HG03095 (cell line): ENCODE data around the gene MAP3K14.
"Not testable (repeated sequence)": the region's sequence is repeated elsewhere in the genome, so short reads cannot be mapped to it uniquely, and the experiment has no call there.

Source experiments
- ATAC-seq: cut with Tn5 transposase; IDR thresholded peaks from one replicate; pipeline ENCODE4 v1.9.1; 2021; ENCODE audit warnings: moderate library complexity; ENCODE audit not compliant: unreplicated experiment

Gene MAP3K14

GRCh38 chr17:45316434-45317110, at the start of gene MAP3K14:
TSS of gene MAP3K14 (minus strand) at chr17:45317020. CDS start at chr17:45290745, 26,275 bp downstream.
- peak; percentile 20 for ATAC-seq

- ATAC-seq, result no peak
Observed at GRCh38 chr17:45366049-45366448, 49.2 kb upstream of the MAP3K14 start.

- ATAC-seq, result no peak
Observed at GRCh38 chr17:45364531-45365390, 47.9 kb upstream of the MAP3K14 start.

DNA sequence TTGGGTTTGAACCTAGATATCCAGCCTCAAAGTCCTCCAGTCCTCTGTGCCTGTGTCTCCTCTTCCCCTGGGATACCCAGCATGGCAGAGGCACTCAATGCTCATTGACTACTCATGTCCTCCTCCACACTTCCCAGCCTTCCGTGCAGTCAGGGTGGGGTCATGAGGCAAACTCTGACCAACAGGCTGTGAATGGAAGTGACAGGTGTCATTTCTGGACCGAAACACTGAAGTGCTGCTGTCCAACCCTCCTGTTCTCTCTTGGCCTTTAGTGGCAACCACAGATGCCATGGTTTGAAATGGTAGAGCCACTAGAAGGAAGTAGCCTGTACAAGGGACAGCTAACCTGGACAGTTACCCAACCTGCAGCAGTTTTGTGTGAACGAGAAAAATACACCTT, 46.7 kb upstream of the MAP3K14 start:
- ATAC-seq, result no peak

DNA sequence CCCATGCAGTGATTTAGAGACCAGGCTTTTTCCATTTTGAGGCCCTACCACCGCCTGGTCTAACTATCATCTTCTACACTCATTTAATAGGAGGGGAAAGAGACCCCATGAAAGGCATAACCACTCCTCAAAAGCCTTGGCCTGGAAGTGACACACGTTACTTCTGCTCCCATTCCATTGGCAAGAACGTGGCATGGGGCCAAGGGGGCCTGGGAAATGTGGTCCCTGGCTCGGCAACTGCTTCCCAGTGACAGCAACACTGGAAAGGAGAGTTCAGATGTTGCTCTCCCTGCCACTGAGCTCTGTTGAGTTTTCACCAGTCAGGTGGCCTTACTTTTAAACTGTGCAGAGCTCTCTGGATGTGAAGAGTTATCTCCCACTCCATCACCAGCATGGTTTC, 45.2 kb upstream of the MAP3K14 start:
- no peak for ATAC-seq

DNA sequence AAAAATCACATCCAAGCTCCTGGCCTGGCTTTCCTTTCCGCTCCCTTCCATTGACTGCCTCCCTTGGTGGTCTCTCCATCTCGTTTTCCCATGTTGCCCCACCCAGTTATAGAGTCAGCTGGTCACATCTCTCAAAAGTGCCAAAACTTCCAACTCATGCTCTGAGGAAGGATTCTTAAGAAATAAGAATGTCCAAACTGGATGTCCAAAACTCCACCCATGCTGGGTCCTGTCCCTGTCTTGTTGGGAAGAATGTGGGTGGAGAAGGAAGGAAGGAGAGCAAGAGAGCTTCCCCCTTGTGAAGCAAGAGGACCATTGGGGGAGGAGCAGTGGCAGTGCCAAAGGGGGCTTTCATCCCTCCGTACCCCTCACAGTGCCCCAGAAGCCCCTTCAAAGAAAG, 44.6 kb upstream of the MAP3K14 start:
- ATAC-seq, result no peak

GRCh38 chr17:45357364-45357997, 40.7 kb upstream of the MAP3K14 start:
- no peak for ATAC-seq

DNA sequence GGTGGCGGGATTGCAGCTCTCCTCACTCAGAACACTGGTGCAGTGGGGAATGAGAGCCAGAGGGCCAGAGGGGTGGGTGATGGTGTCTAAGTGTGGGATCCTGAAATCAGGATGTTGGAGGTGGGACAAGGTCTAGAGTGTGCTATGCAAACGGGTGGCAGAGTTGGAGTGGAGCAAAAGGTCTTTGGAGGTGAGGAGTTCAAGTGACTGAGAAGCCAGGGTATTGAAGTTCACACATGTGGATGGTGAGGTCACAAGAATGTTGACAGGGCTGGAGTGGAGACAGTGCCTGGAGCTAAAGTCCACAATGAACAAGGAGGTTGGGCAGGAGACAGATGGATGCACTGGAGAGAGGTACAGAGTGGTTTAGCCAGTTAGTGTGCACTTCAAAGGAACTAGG, 38.3 kb upstream of the MAP3K14 start:
- ATAC-seq, result no peak

- ATAC-seq, result no peak
Observed at GRCh38 chr17:45353043-45353442, 36.2 kb upstream of the MAP3K14 start.

DNA sequence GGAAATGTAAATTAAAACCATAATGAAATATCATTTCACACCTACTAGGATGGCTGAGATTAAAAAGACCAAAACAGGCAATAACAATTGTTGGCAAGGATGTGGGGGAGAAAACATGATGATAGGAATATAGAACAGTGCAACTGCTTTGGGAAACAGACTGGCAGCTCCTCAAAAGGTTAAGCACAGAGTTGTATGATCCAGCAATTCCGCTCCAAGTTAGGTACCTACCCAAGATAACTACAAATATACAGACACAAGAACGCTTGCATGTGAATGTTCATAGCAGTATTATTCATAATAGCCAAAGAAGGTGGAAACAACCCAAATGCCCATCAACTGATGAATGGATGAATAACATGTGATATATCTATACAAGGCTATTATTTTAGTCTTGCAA, 35.0 kb upstream of the MAP3K14 start:
- no peak for ATAC-seq

DNA sequence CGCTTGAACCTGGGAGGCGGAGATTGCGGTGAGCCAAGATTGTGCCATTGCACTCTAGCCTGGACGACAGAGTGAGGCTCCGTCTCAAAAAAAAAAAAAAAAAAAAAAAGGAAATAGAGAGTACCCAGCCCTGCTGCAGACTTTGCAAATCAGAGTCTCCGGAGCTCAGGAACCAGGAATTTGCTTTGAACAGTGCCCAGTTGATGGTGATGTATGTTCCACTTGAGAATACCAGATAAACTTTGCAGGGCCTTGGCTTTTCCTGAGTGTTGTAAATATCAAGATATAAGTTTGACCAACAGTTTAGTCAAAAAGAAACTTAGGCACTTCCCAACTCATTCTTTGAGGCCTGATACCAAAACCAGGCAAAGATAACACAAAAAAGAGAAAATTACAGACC, 30.6 kb upstream of the MAP3K14 start:
- no peak for ATAC-seq

GRCh38 chr17:45346216-45347015, 29.6 kb upstream of the MAP3K14 start:
- no peak for ATAC-seq

DNA sequence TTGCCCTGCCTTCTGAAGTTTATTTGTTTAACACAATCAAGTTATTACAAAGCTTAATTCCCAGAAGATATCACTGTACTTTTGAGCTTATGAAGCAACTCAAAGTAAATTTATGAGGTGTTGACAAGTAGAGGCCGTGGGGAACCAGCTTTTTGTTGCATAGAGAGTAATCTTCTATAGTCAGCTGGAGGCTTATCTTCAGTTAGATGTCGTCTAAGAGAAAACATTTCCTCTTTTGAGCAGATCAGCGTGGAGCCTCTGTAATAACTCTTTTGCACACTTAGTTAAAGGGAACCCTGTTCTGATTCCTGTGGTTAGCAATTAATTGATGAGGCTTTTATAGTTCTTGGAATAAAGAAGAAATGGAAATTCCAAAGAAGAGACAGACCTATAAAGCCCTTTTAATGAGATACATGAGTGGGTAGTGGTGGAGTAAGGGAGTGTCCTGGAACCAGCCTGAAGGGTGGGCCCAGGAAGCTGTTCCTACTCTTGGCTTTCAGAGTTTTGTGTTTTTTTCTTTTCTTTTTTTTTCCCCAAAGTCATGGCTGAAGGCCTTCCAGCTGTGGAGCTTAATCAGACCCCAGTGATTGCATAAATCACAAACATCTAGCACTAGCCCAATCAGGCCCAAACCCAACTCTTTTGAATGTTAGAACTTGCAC, 28.9 kb upstream of the MAP3K14 start:
- ATAC-seq, result no peak

DNA sequence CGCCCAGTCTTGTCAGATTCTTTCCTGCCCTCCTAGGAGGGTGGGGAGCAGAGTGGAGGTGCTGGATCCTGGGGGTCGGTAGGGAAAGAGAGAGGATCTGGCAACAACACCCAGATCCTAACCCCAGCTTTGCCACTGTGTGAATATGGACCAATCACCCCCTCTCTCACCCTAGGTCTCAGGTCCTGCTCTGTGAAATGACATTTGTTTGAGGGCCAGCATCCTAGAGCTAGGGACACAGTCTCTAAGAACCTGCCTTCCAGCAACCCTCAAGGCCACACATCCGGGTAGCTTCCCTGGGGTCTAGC, 28.4 kb upstream of the MAP3K14 start:
- no peak for ATAC-seq

GRCh38 chr17:45343967-45344664, 27.3 kb upstream of the MAP3K14 start:
- not testable (repeated sequence) for ATAC-seq

DNA sequence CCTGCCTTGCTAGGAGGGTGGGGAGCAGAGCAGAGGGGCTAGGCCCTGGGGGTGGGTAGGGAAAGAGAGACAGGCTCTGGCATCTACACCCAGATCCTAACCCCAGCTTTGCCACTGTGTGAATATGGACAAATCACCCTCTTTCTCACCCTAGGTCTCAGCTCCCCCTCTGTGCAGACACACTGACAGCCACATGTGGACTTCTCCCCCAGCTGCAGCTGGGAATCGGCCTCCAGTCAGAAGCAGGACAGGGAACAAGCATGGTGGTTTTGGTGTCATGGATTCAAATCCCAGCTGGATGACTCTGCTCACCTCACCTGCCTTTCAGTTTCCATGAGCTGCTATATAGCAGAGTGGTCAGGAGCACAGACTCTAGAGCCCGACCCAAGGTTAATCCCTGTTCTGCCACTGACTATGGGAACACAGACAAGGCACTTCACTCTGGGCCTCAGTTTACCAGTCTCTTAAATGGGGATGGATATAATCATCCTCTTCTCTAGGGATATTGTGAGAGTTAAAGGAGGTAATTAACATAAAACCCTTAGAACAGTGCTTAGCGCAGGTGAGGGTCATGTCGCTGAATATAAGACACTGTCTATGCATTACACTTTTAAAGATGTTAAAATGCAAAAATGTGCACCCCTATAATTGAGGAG, 26.2 kb upstream of the MAP3K14 start:
- no peak for ATAC-seq

- ATAC-seq, result no peak
Observed at GRCh38 chr17:45342306-45342705, 25.5 kb upstream of the MAP3K14 start.

- ATAC-seq, result no peak
Observed at GRCh38 chr17:45341533-45342158, 24.8 kb upstream of the MAP3K14 start.
